ENCODE results near the gene RSBN1L.

DNA sequence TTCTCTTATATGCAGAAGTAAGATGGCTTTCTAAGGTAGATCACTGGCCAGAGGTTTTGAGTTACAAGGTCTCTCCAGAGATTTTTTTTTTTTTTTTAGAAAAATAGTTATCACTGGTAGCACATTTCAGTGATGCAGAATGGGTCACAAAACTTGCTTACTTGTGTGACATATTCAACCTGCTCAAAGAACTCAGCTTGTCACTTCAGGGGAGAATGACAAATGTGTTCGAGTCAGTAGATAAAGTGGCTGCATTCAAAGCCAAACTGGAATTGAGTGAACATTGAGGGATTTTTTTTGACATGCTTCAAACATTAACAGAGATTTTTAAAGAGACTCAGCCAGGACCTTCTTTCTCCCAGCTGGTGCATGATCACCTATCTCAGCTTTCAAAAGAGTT, 135.7 kb downstream of the RSBN1L start:
- TF ChIP-seq CTCF (conservative IDR thresholded peaks at IDR 0.05 in 1 of 2, IDR thresholded peaks at IDR 0.05 in 1 of 2; ENCODE audit: low read depth in 1 of 2, low read length in 2 of 2): no peak
- no peak for TF ChIP-seq EZH2 (IDR thresholded peaks at IDR 0.05; ENCODE audit: low read length, missing control alignments)

Measured in fibroblast of lung (primary cell).